ENCODE data around the gene MACROH2A2. TPM values are rescaled to one million over a fixed set of nuclear protein-coding genes. Genes with fewer than 3 reads are reported as not detected.
A peak's percentile ranks its signal among the peaks of the same experiment; 100 is the strongest.

MACROH2A2 gene
- total RNA-seq, 2 donors from 2014 or later: 17.3 to 19.6 TPM

- H3K36me3 ChIP-seq: no peaks in the 10 kb centered on the region
- no peaks in the 10 kb centered on the region for H3K27me3 ChIP-seq
- no peak overlapping the region for H3K27ac ChIP-seq
- peaks cover 0 to 9% of the 10 kb centered on the region in 2 donors for H3K4me1 ChIP-seq
- H3K9me3 ChIP-seq: no peaks in the 10 kb centered on the region
- no peak for TF ChIP-seq CTCF (IDR thresholded peaks at IDR 0.05)
- DNase-seq (ENCODE audit: low spot score): no peak
- no peak overlapping the region for H3K4me3 ChIP-seq
These were observed 74.2 kb downstream of the MACROH2A2 start for GRCh38 chr10:70126700-70127395.

GRCh38 chr10:70130878-70131559 is 78.4 kb downstream of the MACROH2A2 start:
- H3K27me3 ChIP-seq: no peaks in the 10 kb centered on the region
- H3K9me3 ChIP-seq: no peaks in the 10 kb centered on the region
- peaks cover 0 to 18% of the 10 kb centered on the region in 2 donors for H3K4me1 ChIP-seq
- TF ChIP-seq CTCF (IDR thresholded peaks at IDR 0.05): no peak
- peak overlapping the region; percentile 84 to 87 for H3K27ac ChIP-seq
- DNase-seq (ENCODE audit: low spot score): peak; percentile 72
- H3K4me3 ChIP-seq: peak overlapping the region in 1 of 2 donors; percentile 64
- no peaks in the 10 kb centered on the region for H3K36me3 ChIP-seq

GRCh38 chr10:70131560-70131937 is 78.9 kb downstream of the MACROH2A2 start:
- no peaks in the 10 kb centered on the region for H3K36me3 ChIP-seq
- no peaks in the 10 kb centered on the region for H3K27me3 ChIP-seq
- peak overlapping the region in 1 of 2 donors; percentile 64 for H3K4me3 ChIP-seq
- no peaks in the 10 kb centered on the region for H3K9me3 ChIP-seq
- H3K4me1 ChIP-seq: peaks cover 0 to 18% of the 10 kb centered on the region in 2 donors
- no peak for DNase-seq (ENCODE audit: low spot score)
- peak overlapping the region; percentile 84 to 87 for H3K27ac ChIP-seq
- TF ChIP-seq CTCF (IDR thresholded peaks at IDR 0.05): no peak

DNA sequence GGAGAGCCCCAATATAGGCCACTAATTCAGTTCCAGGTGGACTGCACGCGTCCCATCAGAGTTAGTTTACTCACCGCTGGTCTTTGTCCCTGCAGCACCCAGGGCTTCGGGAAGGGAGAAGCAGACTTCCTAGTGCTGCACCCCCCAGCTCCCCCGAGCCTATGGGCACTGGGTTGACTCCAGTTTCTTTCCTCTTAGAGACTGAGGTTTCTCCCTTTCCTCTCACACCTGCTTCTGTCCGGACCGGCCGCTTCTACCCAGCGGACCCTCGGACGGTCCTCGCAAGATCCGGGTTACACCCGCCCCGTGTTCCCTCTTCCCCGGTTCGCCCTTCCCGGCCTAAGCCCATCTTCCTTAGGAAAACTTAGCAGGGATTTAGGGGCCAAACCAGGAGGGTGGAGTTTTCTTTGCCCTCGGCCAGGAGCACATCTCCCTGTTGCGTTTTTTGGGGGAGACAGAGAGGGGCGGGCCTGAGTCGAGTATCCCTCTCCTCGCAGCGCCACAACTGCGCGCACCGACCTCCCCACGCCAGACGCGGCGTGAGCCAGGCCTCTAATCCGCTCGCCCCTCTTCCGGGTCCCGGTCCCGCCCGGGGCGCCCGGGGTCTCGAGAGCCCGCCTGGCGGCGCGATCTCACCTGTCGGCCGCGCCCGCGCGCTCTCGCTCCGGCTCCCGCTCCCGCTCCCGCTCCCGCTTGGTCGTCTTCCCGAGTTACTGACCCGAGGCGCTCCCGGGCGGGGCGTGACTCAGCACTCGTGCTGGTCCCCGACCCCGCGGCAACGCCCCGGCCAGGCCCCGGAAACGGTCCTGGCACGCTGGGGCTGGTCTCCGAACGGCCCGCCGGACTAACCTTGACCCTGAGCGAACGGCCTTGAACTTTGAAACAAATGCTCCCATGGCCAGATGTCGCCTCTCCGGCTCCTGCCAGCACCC is 79.7 kb downstream of the MACROH2A2 start, which contains the start of gene AIFM2:
Gene AIFM2, minus strand, starts transcription at position 728 of the 932 bp plus-strand sequence. CDS start 8,741 bp downstream, outside the sequence.
- peak within 1 kb of the TSS; percentile 84 to 87 for H3K27ac ChIP-seq
- peaks cover 0 to 18% of the 10 kb centered on the region in 2 donors for H3K4me1 ChIP-seq
- no peaks in the 10 kb centered on the region for H3K27me3 ChIP-seq
- H3K4me3 ChIP-seq: peak within 1 kb of the TSS; percentile 64 to 69
- DNase-seq (ENCODE audit: low spot score): peak; percentile 86
- no peaks in the 10 kb centered on the region for H3K9me3 ChIP-seq
- H3K36me3 ChIP-seq: no peaks in the 10 kb centered on the region
- peak in 1 of 2 donors; percentile 39 for TF ChIP-seq CTCF (IDR thresholded peaks at IDR 0.05)

GRCh38 chr10:70135046-70135445 is 82.4 kb downstream of the MACROH2A2 start:
- TF ChIP-seq CTCF (IDR thresholded peaks at IDR 0.05): no peak
- H3K4me1 ChIP-seq: peaks cover 0 to 18% of the 10 kb centered on the region in 2 donors
- H3K27me3 ChIP-seq: no peaks in the 10 kb centered on the region
- no peak overlapping the region for H3K4me3 ChIP-seq
- peaks cover 4% of the 10 kb centered on the region for H3K36me3 ChIP-seq
- no peaks in the 10 kb centered on the region for H3K9me3 ChIP-seq
- DNase-seq (ENCODE audit: low spot score): no peak
- no peak overlapping the region for H3K27ac ChIP-seq
